Ishikawa (cell line): Measurements from ENCODE around the gene ZNF839.

Experiments
- RAD21 ChIP-seq: IDR thresholded peaks from 2 replicates; pipeline ENCODE4 v1.6.1; 2012; ENCODE audit warnings: low read depth
- YY1 ChIP-seq: IDR thresholded peaks from 2 replicates; pipeline ENCODE4 v1.6.1; 2012; ENCODE audit warnings: low read depth
- TF ChIP-seq, protein P1 (sequence below): IDR thresholded peaks from 2 replicates; pipeline ENCODE4 v1.6.1; 2012

DNA sequence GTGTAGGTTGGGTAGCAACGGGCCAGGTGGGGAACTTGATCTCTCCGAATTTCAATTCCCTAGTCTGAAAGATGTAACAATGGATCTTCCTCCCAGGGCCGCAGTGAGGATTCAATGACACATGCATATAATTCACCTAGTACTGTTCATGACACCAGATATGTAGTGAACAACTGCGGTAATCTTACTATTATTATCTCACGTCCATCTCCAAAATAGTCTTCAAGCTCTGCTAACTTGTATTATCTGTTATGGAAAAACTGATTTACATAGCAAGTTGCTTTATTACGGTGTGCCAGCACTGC lies 41.0 kb upstream of the ZNF839 start:
- TF ChIP-seq YY1 (no peak), RAD21 (no peak)
- TF ChIP-seq, protein P1, sequence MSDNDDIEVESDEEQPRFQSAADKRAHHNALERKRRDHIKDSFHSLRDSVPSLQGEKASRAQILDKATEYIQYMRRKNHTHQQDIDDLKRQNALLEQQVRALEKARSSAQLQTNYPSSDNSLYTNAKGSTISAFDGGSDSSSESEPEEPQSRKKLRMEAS: no peak
